HK-2 (cell line): ENCODE results near the gene TRIM25.

Experiments used
- DNase-seq: peaks from one replicate; pipeline ENCODE4 v3.0.0-alpha.2; 2018; ENCODE audit not compliant: unreplicated experiment

TRIM25 gene

GRCh38 chr17:56866076-56866475 lies 47.8 kb downstream of the TRIM25 start:
- DNase-seq = no peak

- no peak for DNase-seq
Observed at GRCh38 chr17:56863974-56864373, 49.9 kb downstream of the TRIM25 start.

GRCh38 chr17:56861899-56862298 lies 52.0 kb downstream of the TRIM25 start:
- DNase-seq = no peak

GRCh38 chr17:56851008-56851407 lies 62.8 kb downstream of the TRIM25 start:
- DNase-seq = no peak

- DNase-seq = no peak
Observed at GRCh38 chr17:56850591-56850990, 63.3 kb downstream of the TRIM25 start.

- no peak for DNase-seq
Observed at GRCh38 chr17:56849131-56849530, 64.7 kb downstream of the TRIM25 start.

GRCh38 chr17:56847106-56847505 lies 66.7 kb downstream of the TRIM25 start:
- no peak for DNase-seq

GRCh38 chr17:56845934-56846333 lies 67.9 kb downstream of the TRIM25 start:
- no peak for DNase-seq

- no peak for DNase-seq
Observed at GRCh38 chr17:56842577-56842976, 71.3 kb downstream of the TRIM25 start.

GRCh38 chr17:56838687-56839086 lies 75.2 kb downstream of the TRIM25 start:
- DNase-seq = no peak
